ENCODE measurements around the gene PTPN3.

DNA sequence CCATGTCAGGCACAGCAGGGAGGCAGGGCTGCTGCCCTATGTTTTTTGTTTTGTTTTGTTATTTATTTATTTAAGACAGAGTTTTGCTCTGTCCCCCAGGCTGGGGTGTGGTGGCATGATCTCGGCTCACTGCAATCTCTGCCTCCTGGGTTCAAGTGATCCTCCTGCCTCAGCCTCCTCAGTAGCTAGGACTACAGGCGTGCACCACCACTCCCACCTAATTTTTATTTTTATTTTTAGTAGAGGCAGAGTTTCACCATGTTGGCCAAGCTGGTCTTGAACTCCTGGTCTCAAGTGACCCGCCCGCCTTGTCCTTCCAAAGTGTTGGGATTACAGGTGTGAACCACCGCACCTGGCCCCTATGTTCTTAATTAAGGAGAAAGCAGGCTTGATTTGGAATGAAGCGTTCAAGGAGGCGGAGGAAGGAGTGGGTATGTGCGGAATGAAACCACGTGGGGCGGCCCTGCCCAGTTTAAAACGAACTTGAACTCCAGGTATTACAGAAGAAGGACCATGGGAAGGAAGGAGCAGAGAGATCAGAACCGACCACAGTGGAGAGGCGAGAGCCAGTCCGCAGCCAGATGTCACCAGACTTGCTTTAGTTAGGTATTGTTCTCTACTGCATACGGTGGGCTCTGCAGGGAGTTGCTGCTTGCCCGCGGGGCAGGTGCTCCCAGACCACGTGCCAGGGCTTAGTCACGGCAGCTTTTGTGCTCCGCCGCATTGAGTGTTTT is 142.4 kb downstream of the PTPN3 start:
- TF ChIP-seq, protein P1, sequence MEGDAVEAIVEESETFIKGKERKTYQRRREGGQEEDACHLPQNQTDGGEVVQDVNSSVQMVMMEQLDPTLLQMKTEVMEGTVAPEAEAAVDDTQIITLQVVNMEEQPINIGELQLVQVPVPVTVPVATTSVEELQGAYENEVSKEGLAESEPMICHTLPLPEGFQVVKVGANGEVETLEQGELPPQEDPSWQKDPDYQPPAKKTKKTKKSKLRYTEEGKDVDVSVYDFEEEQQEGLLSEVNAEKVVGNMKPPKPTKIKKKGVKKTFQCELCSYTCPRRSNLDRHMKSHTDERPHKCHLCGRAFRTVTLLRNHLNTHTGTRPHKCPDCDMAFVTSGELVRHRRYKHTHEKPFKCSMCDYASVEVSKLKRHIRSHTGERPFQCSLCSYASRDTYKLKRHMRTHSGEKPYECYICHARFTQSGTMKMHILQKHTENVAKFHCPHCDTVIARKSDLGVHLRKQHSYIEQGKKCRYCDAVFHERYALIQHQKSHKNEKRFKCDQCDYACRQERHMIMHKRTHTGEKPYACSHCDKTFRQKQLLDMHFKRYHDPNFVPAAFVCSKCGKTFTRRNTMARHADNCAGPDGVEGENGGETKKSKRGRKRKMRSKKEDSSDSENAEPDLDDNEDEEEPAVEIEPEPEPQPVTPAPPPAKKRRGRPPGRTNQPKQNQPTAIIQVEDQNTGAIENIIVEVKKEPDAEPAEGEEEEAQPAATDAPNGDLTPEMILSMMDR (IDR thresholded peaks at IDR 0.05), result no peak
- TF ChIP-seq POLR2A (IDR thresholded peaks at IDR 0.05), result no peak

Data from esophagus squamous epithelium (tissue), 4 donors.